Hepatocyte (in vitro differentiated cells): Measurements from ENCODE around the gene SLC38A7. TPM values are rescaled to one million over a fixed set of nuclear protein-coding genes. Genes with fewer than 3 reads are reported as not detected.

Experiments used
- DNase-seq: peaks from one replicate; pipeline ENCODE4 v3.0.0-alpha.2; 2016; ENCODE audit warnings: low spot score
- H2AFZ ChIP-seq: fragments of 200-600 bp; sonication (generic); 2 replicates; pipeline ENCODE4 v1.6.0; 2016; ENCODE audit warnings: antibody characterized with exemption, mild to moderate bottlenecking
- H3K27ac ChIP-seq: fragments of 200-600 bp; sonication (generic); 2 replicates; pipeline ENCODE4 v1.5.1; 2016; ENCODE audit warnings: mild to moderate bottlenecking
- H3K27me3 ChIP-seq: fragments of 200-600 bp; sonication (generic); 2 replicates; pipeline ENCODE4 v1.6.1; 2016
- H3K36me3 ChIP-seq: fragments of 200-600 bp; sonication (generic); replicated peaks from 2 replicates; pipeline ENCODE4 v1.5.1; 2016; ENCODE audit warnings: low read depth; ENCODE audit not compliant: insufficient read depth
- H3K4me1 ChIP-seq: fragments of 200-600 bp; sonication (generic); 2 replicates; pipeline ENCODE4 v1.5.1; 2016; ENCODE audit warnings: mild to moderate bottlenecking, moderate library complexity; ENCODE audit not compliant: insufficient read depth
- H3K4me2 ChIP-seq: fragments of 200-600 bp; sonication (generic); 2 replicates; pipeline ENCODE4 v1.6.0; 2016
- H3K4me3 ChIP-seq: fragments of 200-600 bp; sonication (generic); 2 replicates; pipeline ENCODE4 v1.5.1; 2016; ENCODE audit warnings: mild to moderate bottlenecking
- H3K79me2 ChIP-seq: fragments of 200-600 bp; sonication (generic); 2 replicates; pipeline ENCODE4 v1.6.0; 2017; ENCODE audit warnings: mild to moderate bottlenecking
- H3K9me2 ChIP-seq: fragments of 200-600 bp; sonication (generic); replicated peaks from 2 replicates; pipeline ENCODE4 v1.6.0; 2017; ENCODE audit warnings: mild to moderate bottlenecking; ENCODE audit not compliant: insufficient read depth
- H3K9me3 ChIP-seq: fragments of 200-600 bp; sonication (generic); 2 replicates; pipeline ENCODE4 v1.5.1; 2016; ENCODE audit warnings: low read depth, mild to moderate bottlenecking
- H4K20me1 ChIP-seq: fragments of 200-600 bp; sonication (generic); 2 replicates; pipeline ENCODE4 v1.6.0; 2016; ENCODE audit warnings: mild to moderate bottlenecking; ENCODE audit not compliant: insufficient read depth, poor library complexity, severe bottlenecking
- CTCF ChIP-seq: fragments of 200-600 bp; sonication (generic); IDR thresholded peaks from 2 replicates; pipeline ENCODE4 v1.5.1; 2016; ENCODE audit warnings: antibody characterized with exemption, mild to moderate bottlenecking; ENCODE audit not compliant: poor library complexity
- EZH2 ChIP-seq: fragments of 200-600 bp; sonication (generic); IDR thresholded peaks from 2 replicates; pipeline ENCODE4 v1.6.1; 2016; ENCODE audit warnings: antibody characterized with exemption, mild to moderate bottlenecking, borderline replicate concordance
- EZH2phosphoT487 ChIP-seq: fragments of 200-600 bp; sonication (generic); IDR thresholded peaks from one replicate; pipeline ENCODE4 v1.6.1; 2018; ENCODE audit warnings: antibody characterized with exemption, mild to moderate bottlenecking, low read depth, moderate library complexity; ENCODE audit not compliant: unreplicated experiment, severe bottlenecking
- WGBS: methylation state at CpG from one replicate; pipeline ENCODE4 v1.1.6; 2016; ENCODE audit warnings: low lambda C conversion rate; ENCODE audit errors: missing lambda C conversion rate; 5-methylcytosine and 5-hydroxymethylcytosine counted together
- polyA plus RNA-seq: library from polyadenylated mRNA; unstranded; fragments of >200 nt; fragmentation: Nextera tagmentation; extraction: Ambion mirVana; gene quantifications from 2 replicates; pipeline ENCODE4 v1.2.1, GENCODE V29; 2016
- total RNA-seq: library from RNA; depleted of rRNA; stranded (reverse); fragments of >200 nt; gene quantifications from 2 replicates; pipeline ENCODE4 v1.2.3, GENCODE V29; 2014

The SLC38A7 gene
- total and polyA plus RNA-seq, 2 experiments from 2014 or later, result 32.5 to 36.7 TPM

- Histone ChIP-seq H3K4me3 (no peak overlapping the region), H3K4me2 (peak overlapping the region; percentile 12), H4K20me1 (no peaks in the 10 kb centered on the region), H2AFZ (no peak overlapping the region), H3K79me2 (no peaks in the 10 kb centered on the region), H3K9me2 (no peaks in the 10 kb centered on the region), H3K36me3 (no peaks in the 10 kb centered on the region), H3K27me3 (no peaks in the 10 kb centered on the region), H3K4me1 (peaks cover 5% of the 10 kb centered on the region), H3K27ac (peak overlapping the region; percentile 53), H3K9me3 (no peaks in the 10 kb centered on the region)
- TF ChIP-seq EZH2 (no peak), CTCF (no peak), EZH2phosphoT487 (no peak)
- no peak for DNase-seq
- 64% methylated on average over 7 of the region's 7 CpGs for WGBS
Measured at GRCh38 chr16:58654560-58655214, 29.9 kb downstream of the SLC38A7 start.

GRCh38 chr16:58652741-58653140 lies 31.8 kb downstream of the SLC38A7 start:
- DNase-seq, result no peak
- Histone ChIP-seq H3K9me2 (no peaks in the 10 kb centered on the region), H2AFZ (no peak overlapping the region), H3K79me2 (no peaks in the 10 kb centered on the region), H3K36me3 (no peaks in the 10 kb centered on the region), H3K4me1 (peaks cover 5% of the 10 kb centered on the region), H3K27ac (no peak overlapping the region), H4K20me1 (no peaks in the 10 kb centered on the region), H3K4me2 (no peak overlapping the region), H3K27me3 (no peaks in the 10 kb centered on the region), H3K9me3 (no peaks in the 10 kb centered on the region), H3K4me3 (no peak overlapping the region)
- TF ChIP-seq CTCF (no peak), EZH2 (no peak), EZH2phosphoT487 (no peak)
- 25% methylated on average over 3 of the region's 3 CpGs for WGBS

- Histone ChIP-seq H3K4me1 (peaks cover 5% of the 10 kb centered on the region), H3K9me3 (no peaks in the 10 kb centered on the region), H3K4me2 (no peak overlapping the region), H3K27ac (no peak overlapping the region), H4K20me1 (no peaks in the 10 kb centered on the region), H2AFZ (no peak overlapping the region), H3K27me3 (no peaks in the 10 kb centered on the region), H3K4me3 (no peak overlapping the region), H3K79me2 (no peaks in the 10 kb centered on the region), H3K9me2 (no peaks in the 10 kb centered on the region), H3K36me3 (no peaks in the 10 kb centered on the region)
- no peak for DNase-seq
- no peak for TF ChIP-seq CTCF
- no peak for TF ChIP-seq EZH2phosphoT487
- TF ChIP-seq EZH2, result no peak
- 92% methylated on average over 3 of the region's 3 CpGs for WGBS
Measured at GRCh38 chr16:58651965-58652348, 32.6 kb downstream of the SLC38A7 start.
